ENCODE results near the gene MMP23B. TPM values are rescaled to one million over a fixed set of nuclear protein-coding genes. Genes with fewer than 3 reads are reported as not detected.

The MMP23B gene
- total and polyA plus RNA-seq, 5 donors from 2014 or later, result 0.18 to 4.1 (median 0.21) TPM; not detected in 2

- H3K9me3 Mint-ChIP-seq, result peaks cover 0 to 1% (median 0%) of the 10 kb centered on the region in 7 donors
These were observed 17.6 kb upstream of the MMP23B start for GRCh38 chr1:1614204-1614953.

GRCh38 chr1:1614954-1615255 is 17.1 kb upstream of the MMP23B start:
- Histone ChIP-seq H3K27ac (ENCODE audit: insufficient read depth, low read length, poor library complexity, severe bottlenecking) (peak overlapping the region; percentile 100), H3K36me3 (ENCODE audit: control insufficient read depth, insufficient read depth, low read length) (peaks cover 2% of the 10 kb centered on the region), H3K4me3 (ENCODE audit: low read depth, low read length) (peak overlapping the region; percentile 80), H3K4me1 (ENCODE audit: control insufficient read depth, insufficient read depth, low read length, poor library complexity, severe bottlenecking) (peaks cover 27% of the 10 kb centered on the region), H3K9me3 (ENCODE audit: control insufficient read depth in 2 of 2, low read length in 2 of 2) (no peaks in the 10 kb centered on the region), H3K27me3 (ENCODE audit: control insufficient read depth, insufficient read depth, low read length) (no peaks in the 10 kb centered on the region)
- peaks cover 5 to 32% (median 13%) of the 10 kb centered on the region in 4 donors for H3K4me1 Mint-ChIP-seq
- H3K27ac Mint-ChIP-seq, result peak overlapping the region; percentile 95 to 97 (median 97)
- H3K9me3 Mint-ChIP-seq, result peaks cover 0 to 1% (median 0%) of the 10 kb centered on the region in 7 donors
- H3K36me3 Mint-ChIP-seq, result peaks cover 5% of the 10 kb centered on the region
- H3K4me3 Mint-ChIP-seq, result peak overlapping the region; percentile 95 to 98 (median 96)
- no peak for DNase-seq
- ATAC-seq (ENCODE audit: low read depth in 2 of 2), result no peak
- no peaks in the 10 kb centered on the region for H3K27me3 Mint-ChIP-seq

More at GRCh38 chr1:1614204-1614953, 17.6 kb upstream of the MMP23B start:
- H3K4me1 ChIP-seq (ENCODE audit: control insufficient read depth, insufficient read depth, low read length, poor library complexity, severe bottlenecking), result peaks cover 27% of the 10 kb centered on the region
- DNase-seq (peak in 2 of 3 donors; percentile 56 to 66), ATAC-seq (ENCODE audit: low read depth in 2 of 2) (no peak)
- H3K9me3 ChIP-seq (ENCODE audit: control insufficient read depth in 2 of 2, low read length in 2 of 2), result no peaks in the 10 kb centered on the region
- H3K27me3 Mint-ChIP-seq, result no peaks in the 10 kb centered on the region
- H3K4me3 ChIP-seq (ENCODE audit: low read depth, low read length), result peak overlapping the region; percentile 80
- peaks cover 5% of the 10 kb centered on the region for H3K36me3 Mint-ChIP-seq
- peak overlapping the region; percentile 100 for H3K27ac ChIP-seq (ENCODE audit: insufficient read depth, low read length, poor library complexity, severe bottlenecking)
- H3K36me3 ChIP-seq (ENCODE audit: control insufficient read depth, insufficient read depth, low read length), result peaks cover 2% of the 10 kb centered on the region
- peaks cover 5 to 32% (median 13%) of the 10 kb centered on the region in 4 donors for H3K4me1 Mint-ChIP-seq
- peak overlapping the region; percentile 95 to 98 (median 96) for H3K4me3 Mint-ChIP-seq
- peak overlapping the region; percentile 95 to 97 (median 97) for H3K27ac Mint-ChIP-seq
- no peaks in the 10 kb centered on the region for H3K27me3 ChIP-seq (ENCODE audit: control insufficient read depth, insufficient read depth, low read length)

- Mint-ChIP-seq H3K27me3 (no peaks in the 10 kb centered on the region), H3K4me1 (peaks cover 5 to 32% (median 13%) of the 10 kb centered on the region in 4 donors), H3K9me3 (peaks cover 0 to 1% (median 0%) of the 10 kb centered on the region in 7 donors), H3K36me3 (peaks cover 5% of the 10 kb centered on the region), H3K27ac (peak within 1 kb of the TSS; percentile 95 to 97 (median 97)), H3K4me3 (peak within 1 kb of the TSS; percentile 95 to 98 (median 96))
- H3K4me1 ChIP-seq (ENCODE audit: control insufficient read depth, insufficient read depth, low read length, poor library complexity, severe bottlenecking), result peaks cover 27% of the 10 kb centered on the region
- ATAC-seq (ENCODE audit: low read depth in 2 of 2), result peak; percentile 84 to 87
- peaks cover 2% of the 10 kb centered on the region for H3K36me3 ChIP-seq (ENCODE audit: control insufficient read depth, insufficient read depth, low read length)
- peak within 1 kb of the TSS; percentile 100 for H3K27ac ChIP-seq (ENCODE audit: insufficient read depth, low read length, poor library complexity, severe bottlenecking)
- H3K4me3 ChIP-seq (ENCODE audit: low read depth, low read length), result peak within 1 kb of the TSS; percentile 80
- no peaks in the 10 kb centered on the region for H3K9me3 ChIP-seq (ENCODE audit: control insufficient read depth in 2 of 2, low read length in 2 of 2)
- H3K27me3 ChIP-seq (ENCODE audit: control insufficient read depth, insufficient read depth, low read length), result no peaks in the 10 kb centered on the region
- DNase-seq, result peak; percentile 97 to 99 (median 98)
These were observed 16.5 kb upstream of the MMP23B start, which contains the start of gene MIB2 for GRCh38 chr1:1615256-1616044. Gene MIB2 (plus strand): TSS chr1:1615500. CDS start chr1:1623453, 7,953 bp downstream.

- H3K27ac ChIP-seq (ENCODE audit: insufficient read depth, low read length, poor library complexity, severe bottlenecking), result peak overlapping the region; percentile 100
- H3K27me3 Mint-ChIP-seq, result no peaks in the 10 kb centered on the region
- H3K4me3 Mint-ChIP-seq, result peak overlapping the region; percentile 85 to 90 (median 87)
- H3K4me1 ChIP-seq (ENCODE audit: control insufficient read depth, insufficient read depth, low read length, poor library complexity, severe bottlenecking), result peaks cover 27% of the 10 kb centered on the region
- peaks cover 5% of the 10 kb centered on the region for H3K36me3 Mint-ChIP-seq
- no peaks in the 10 kb centered on the region for H3K27me3 ChIP-seq (ENCODE audit: control insufficient read depth, insufficient read depth, low read length)
- H3K4me1 Mint-ChIP-seq, result peaks cover 5 to 30% (median 13%) of the 10 kb centered on the region in 4 donors
- no peaks in the 10 kb centered on the region for H3K9me3 ChIP-seq (ENCODE audit: control insufficient read depth in 2 of 2, low read length in 2 of 2)
- H3K36me3 ChIP-seq (ENCODE audit: control insufficient read depth, insufficient read depth, low read length), result peaks cover 2% of the 10 kb centered on the region
- peaks cover 0 to 1% (median 0%) of the 10 kb centered on the region in 7 donors for H3K9me3 Mint-ChIP-seq
- peak overlapping the region; percentile 67 to 83 (median 77) for H3K27ac Mint-ChIP-seq
- DNase-seq (peak in 2 of 3 donors; percentile 42 to 46), ATAC-seq (ENCODE audit: low read depth in 2 of 2) (peak in 1 of 2 donors; percentile 3)
- no peak overlapping the region for H3K4me3 ChIP-seq (ENCODE audit: low read depth, low read length)
These were observed 15.8 kb upstream of the MMP23B start for GRCh38 chr1:1616045-1616790.

- H3K27ac Mint-ChIP-seq, result peak overlapping the region; percentile 38 to 83 (median 67)
- ATAC-seq (ENCODE audit: low read depth in 2 of 2) (no peak), DNase-seq (no peak)
- H3K9me3 Mint-ChIP-seq, result peaks cover 0 to 1% (median 0%) of the 10 kb centered on the region in 7 donors
- no peak overlapping the region for H3K4me3 ChIP-seq (ENCODE audit: low read depth, low read length)
- peaks cover 5% of the 10 kb centered on the region for H3K36me3 Mint-ChIP-seq
- no peak overlapping the region for H3K27ac ChIP-seq (ENCODE audit: insufficient read depth, low read length, poor library complexity, severe bottlenecking)
- peaks cover 5 to 30% (median 13%) of the 10 kb centered on the region in 4 donors for H3K4me1 Mint-ChIP-seq
- H3K27me3 ChIP-seq (ENCODE audit: control insufficient read depth, insufficient read depth, low read length), result no peaks in the 10 kb centered on the region
- peaks cover 27% of the 10 kb centered on the region for H3K4me1 ChIP-seq (ENCODE audit: control insufficient read depth, insufficient read depth, low read length, poor library complexity, severe bottlenecking)
- H3K9me3 ChIP-seq (ENCODE audit: control insufficient read depth in 2 of 2, low read length in 2 of 2), result no peaks in the 10 kb centered on the region
- no peaks in the 10 kb centered on the region for H3K27me3 Mint-ChIP-seq
- H3K4me3 Mint-ChIP-seq, result peak overlapping the region; percentile 85 to 90 (median 87)
- H3K36me3 ChIP-seq (ENCODE audit: control insufficient read depth, insufficient read depth, low read length), result peaks cover 2% of the 10 kb centered on the region
These were observed 15.1 kb upstream of the MMP23B start for GRCh38 chr1:1616838-1617237.

- Histone ChIP-seq H3K9me3 (ENCODE audit: control insufficient read depth in 2 of 2, low read length in 2 of 2) (no peaks in the 10 kb centered on the region), H3K27ac (ENCODE audit: insufficient read depth, low read length, poor library complexity, severe bottlenecking) (no peak overlapping the region), H3K27me3 (ENCODE audit: control insufficient read depth, insufficient read depth, low read length) (no peaks in the 10 kb centered on the region), H3K4me3 (ENCODE audit: low read depth, low read length) (no peak overlapping the region), H3K36me3 (ENCODE audit: control insufficient read depth, insufficient read depth, low read length) (peaks cover 2% of the 10 kb centered on the region), H3K4me1 (ENCODE audit: control insufficient read depth, insufficient read depth, low read length, poor library complexity, severe bottlenecking) (peaks cover 27% of the 10 kb centered on the region)
- ATAC-seq (ENCODE audit: low read depth in 2 of 2) (no peak), DNase-seq (no peak)
- Mint-ChIP-seq H3K4me3 (peak overlapping the region; percentile 85 to 90 (median 87)), H3K4me1 (peaks cover 0 to 26% (median 11%) of the 10 kb centered on the region in 4 donors), H3K27ac (peak overlapping the region in 1 of 3 donors; percentile 67), H3K9me3 (peaks cover 0 to 1% (median 0%) of the 10 kb centered on the region in 7 donors), H3K36me3 (peaks cover 5% of the 10 kb centered on the region), H3K27me3 (no peaks in the 10 kb centered on the region)
These were observed 14.5 kb upstream of the MMP23B start for GRCh38 chr1:1617516-1617915.

GRCh38 chr1:1617925-1618324 is 14.0 kb upstream of the MMP23B start:
- peaks cover 2% of the 10 kb centered on the region for H3K36me3 ChIP-seq (ENCODE audit: control insufficient read depth, insufficient read depth, low read length)
- ATAC-seq (ENCODE audit: low read depth in 2 of 2) (no peak), DNase-seq (no peak)
- peaks cover 27% of the 10 kb centered on the region for H3K4me1 ChIP-seq (ENCODE audit: control insufficient read depth, insufficient read depth, low read length, poor library complexity, severe bottlenecking)
- H3K27ac ChIP-seq (ENCODE audit: insufficient read depth, low read length, poor library complexity, severe bottlenecking), result no peak overlapping the region
- no peak overlapping the region for H3K4me3 ChIP-seq (ENCODE audit: low read depth, low read length)
- peak overlapping the region in 3 of 4 donors; percentile 64 to 89 (median 85) for H3K4me3 Mint-ChIP-seq
- no peaks in the 10 kb centered on the region for H3K27me3 Mint-ChIP-seq
- peaks cover 0 to 29% (median 11%) of the 10 kb centered on the region in 4 donors for H3K4me1 Mint-ChIP-seq
- H3K9me3 ChIP-seq (ENCODE audit: control insufficient read depth in 2 of 2, low read length in 2 of 2), result no peaks in the 10 kb centered on the region
- H3K36me3 Mint-ChIP-seq, result peaks cover 5% of the 10 kb centered on the region
- H3K27me3 ChIP-seq (ENCODE audit: control insufficient read depth, insufficient read depth, low read length), result no peaks in the 10 kb centered on the region
- H3K9me3 Mint-ChIP-seq, result peaks cover 0 to 1% (median 0%) of the 10 kb centered on the region in 7 donors
- H3K27ac Mint-ChIP-seq, result no peak overlapping the region

Data from CD4-positive, CD25-positive, alpha-beta regulatory T cell (primary cell).